ENCODE data around the gene SMYD1. TPM values are rescaled to one million over a fixed set of nuclear protein-coding genes. Genes with fewer than 3 reads are reported as not detected.

Gene SMYD1
- total and polyA plus RNA-seq, 2 donors (not counting 1 experiment from before 2014, with no cell fraction given), result not detected

- TF ChIP-seq EZH2 (IDR thresholded peaks at IDR 0.05; ENCODE audit: borderline replicate concordance, insufficient read depth, low read depth, low read length, poor library complexity, severe bottlenecking), result no peak
- no peak for TF ChIP-seq CTCF (IDR thresholded peaks at IDR 0.05)
- WGBS (ENCODE audit: insufficient coverage), result no CpG with 5 or more reads among the region's 2 CpGs
- intact Hi-C loops (cut with micrococcal nuclease), result loop anchor here (1.0 to 5.0 kb wide), 3 partner anchors 99 to 1499 kb away; partner anchors contain the start of gene CHMP3
- H3K4me1 Mint-ChIP-seq, result peaks cover 4% of the 10 kb centered on the region
- Histone ChIP-seq H2AFZ (ENCODE audit: insufficient read depth, low read depth, low read length, poor library complexity, severe bottlenecking) (no peak overlapping the region), H3K4me1 (ENCODE audit: control insufficient read depth in 2 of 2, insufficient read depth in 2 of 2, low read length in 2 of 2) (peaks cover 4% of the 10 kb centered on the region in 2 donors), H3K79me2 (ENCODE audit: control insufficient read depth, insufficient read depth, low read length) (peaks cover 8% of the 10 kb centered on the region), H3K4me2 (replicated peaks; ENCODE audit: low read depth, low read length, poor library complexity, severe bottlenecking) (no peak overlapping the region), H3K27ac (ENCODE audit: low read length in 2 of 2) (no peak overlapping the region), H3K9me3 (ENCODE audit: control extremely low read depth in 1 of 3, control insufficient read depth in 2 of 3, insufficient read depth in 1 of 3, low read length in 2 of 3) (no peaks in the 10 kb centered on the region), H3K4me3 (ENCODE audit: control extremely low read depth in 1 of 5, extremely low read depth in 1 of 5, insufficient read depth in 1 of 5, low read depth in 2 of 5, low read length in 4 of 5) (no peak overlapping the region), H4K20me1 (ENCODE audit: control insufficient read depth, insufficient read depth, low read length, poor library complexity, severe bottlenecking) (no peaks in the 10 kb centered on the region), H3K9ac (ENCODE audit: low read length) (no peak overlapping the region), H3K36me3 (replicated peaks in 1 of 2; ENCODE audit: control extremely low read depth in 1 of 2, control insufficient read depth in 1 of 2, extremely low read depth in 1 of 2, insufficient read depth in 2 of 2, low read length in 1 of 2) (no peaks in the 10 kb centered on the region), H3K27me3 (replicated peaks in 1 of 4; ENCODE audit: control extremely low read depth in 1 of 4, control insufficient read depth in 3 of 4, insufficient read depth in 4 of 4, low read length in 3 of 4) (no peaks in the 10 kb centered on the region)
- CTCF ChIA-PET, result interaction anchor here (0.7 to 3.4 kb wide), 22 partner anchors 8 to 677 kb away, joined by 3 to 46 read pairs (median 4); partner anchors contain the start of gene RNU2-63P
- ATAC-seq (ENCODE audit: low read depth), result no peak
- H3K4me3 Mint-ChIP-seq, result no peak overlapping the region
- H3K27me3 Mint-ChIP-seq, result no peaks in the 10 kb centered on the region
- H3K27ac Mint-ChIP-seq, result no peak overlapping the region
- POLR2A ChIA-PET, result interaction anchor here (0.6 to 1.0 kb wide), 2 partner anchors 44 to 51 kb away, joined by 3 read pairs; partner anchors contain the start of gene RNU2-63P
- H3K9me3 Mint-ChIP-seq (ENCODE audit: insufficient read depth), result no peaks in the 10 kb centered on the region
- no peak for DNase-seq
Measured at GRCh38 chr2:88060907-88061275, 6.7 kb upstream of the SMYD1 start.

GRCh38 chr2:88061295-88061694 lies 6.3 kb upstream of the SMYD1 start:
- Mint-ChIP-seq H3K4me3 (no peak overlapping the region), H3K27ac (no peak overlapping the region), H3K9me3 (ENCODE audit: insufficient read depth) (no peaks in the 10 kb centered on the region), H3K4me1 (no peaks in the 10 kb centered on the region), H3K27me3 (no peaks in the 10 kb centered on the region)
- no peak for ATAC-seq (ENCODE audit: low read depth)
- Histone ChIP-seq H3K9me3 (ENCODE audit: control extremely low read depth in 1 of 3, control insufficient read depth in 2 of 3, insufficient read depth in 1 of 3, low read length in 2 of 3) (no peaks in the 10 kb centered on the region), H3K4me1 (ENCODE audit: control insufficient read depth in 2 of 2, insufficient read depth in 2 of 2, low read length in 2 of 2) (peaks cover 0 to under 1% of the 10 kb centered on the region in 2 donors), H3K36me3 (replicated peaks in 1 of 2; ENCODE audit: control extremely low read depth in 1 of 2, control insufficient read depth in 1 of 2, extremely low read depth in 1 of 2, insufficient read depth in 2 of 2, low read length in 1 of 2) (no peaks in the 10 kb centered on the region), H3K79me2 (ENCODE audit: control insufficient read depth, insufficient read depth, low read length) (peaks cover 4% of the 10 kb centered on the region), H3K9ac (ENCODE audit: low read length) (no peak overlapping the region), H3K4me3 (ENCODE audit: control extremely low read depth in 1 of 5, extremely low read depth in 1 of 5, insufficient read depth in 1 of 5, low read depth in 2 of 5, low read length in 4 of 5) (no peak overlapping the region), H3K4me2 (replicated peaks; ENCODE audit: low read depth, low read length, poor library complexity, severe bottlenecking) (no peak overlapping the region), H2AFZ (ENCODE audit: insufficient read depth, low read depth, low read length, poor library complexity, severe bottlenecking) (no peak overlapping the region), H3K27ac (ENCODE audit: low read length in 2 of 2) (no peak overlapping the region), H3K27me3 (replicated peaks in 1 of 4; ENCODE audit: control extremely low read depth in 1 of 4, control insufficient read depth in 3 of 4, insufficient read depth in 4 of 4, low read length in 3 of 4) (no peaks in the 10 kb centered on the region), H4K20me1 (ENCODE audit: control insufficient read depth, insufficient read depth, low read length, poor library complexity, severe bottlenecking) (no peaks in the 10 kb centered on the region)
- POLR2A ChIA-PET, result no interaction called here
- no peak for TF ChIP-seq CTCF (IDR thresholded peaks at IDR 0.05)
- no peak for TF ChIP-seq EZH2 (IDR thresholded peaks at IDR 0.05; ENCODE audit: borderline replicate concordance, insufficient read depth, low read depth, low read length, poor library complexity, severe bottlenecking)
- 100% methylated on average over 1 of the region's 3 CpGs for WGBS (ENCODE audit: insufficient coverage)
- intact Hi-C loops (cut with micrococcal nuclease), result loop anchor here (5.0 kb wide), 2 partner anchors 611 to 1499 kb away; partner anchors contain the start of gene CHMP3
- DNase-seq, result no peak
- CTCF ChIA-PET, result interaction anchor here (0.8 to 3.4 kb wide), 17 partner anchors 8 to 676 kb away, joined by 3 to 46 read pairs (median 5); partner anchors contain the start of gene RNU2-63P

All from B cell (primary cell).